Ecto neural progenitor cell (in vitro differentiated cells): ENCODE measurements around the gene RAI1.
A peak's percentile ranks its signal among the peaks of the same experiment; 100 is the strongest.
"Not testable (repeated sequence)": the region's sequence is repeated elsewhere in the genome, so short reads cannot be mapped to it uniquely, and the experiment has no call there.

Source experiments
- DNase-seq: peaks from one replicate; pipeline ENCODE4 v3.0.0-alpha.2; 2018; ENCODE audit warnings: low spot score

The RAI1 gene, protein sequence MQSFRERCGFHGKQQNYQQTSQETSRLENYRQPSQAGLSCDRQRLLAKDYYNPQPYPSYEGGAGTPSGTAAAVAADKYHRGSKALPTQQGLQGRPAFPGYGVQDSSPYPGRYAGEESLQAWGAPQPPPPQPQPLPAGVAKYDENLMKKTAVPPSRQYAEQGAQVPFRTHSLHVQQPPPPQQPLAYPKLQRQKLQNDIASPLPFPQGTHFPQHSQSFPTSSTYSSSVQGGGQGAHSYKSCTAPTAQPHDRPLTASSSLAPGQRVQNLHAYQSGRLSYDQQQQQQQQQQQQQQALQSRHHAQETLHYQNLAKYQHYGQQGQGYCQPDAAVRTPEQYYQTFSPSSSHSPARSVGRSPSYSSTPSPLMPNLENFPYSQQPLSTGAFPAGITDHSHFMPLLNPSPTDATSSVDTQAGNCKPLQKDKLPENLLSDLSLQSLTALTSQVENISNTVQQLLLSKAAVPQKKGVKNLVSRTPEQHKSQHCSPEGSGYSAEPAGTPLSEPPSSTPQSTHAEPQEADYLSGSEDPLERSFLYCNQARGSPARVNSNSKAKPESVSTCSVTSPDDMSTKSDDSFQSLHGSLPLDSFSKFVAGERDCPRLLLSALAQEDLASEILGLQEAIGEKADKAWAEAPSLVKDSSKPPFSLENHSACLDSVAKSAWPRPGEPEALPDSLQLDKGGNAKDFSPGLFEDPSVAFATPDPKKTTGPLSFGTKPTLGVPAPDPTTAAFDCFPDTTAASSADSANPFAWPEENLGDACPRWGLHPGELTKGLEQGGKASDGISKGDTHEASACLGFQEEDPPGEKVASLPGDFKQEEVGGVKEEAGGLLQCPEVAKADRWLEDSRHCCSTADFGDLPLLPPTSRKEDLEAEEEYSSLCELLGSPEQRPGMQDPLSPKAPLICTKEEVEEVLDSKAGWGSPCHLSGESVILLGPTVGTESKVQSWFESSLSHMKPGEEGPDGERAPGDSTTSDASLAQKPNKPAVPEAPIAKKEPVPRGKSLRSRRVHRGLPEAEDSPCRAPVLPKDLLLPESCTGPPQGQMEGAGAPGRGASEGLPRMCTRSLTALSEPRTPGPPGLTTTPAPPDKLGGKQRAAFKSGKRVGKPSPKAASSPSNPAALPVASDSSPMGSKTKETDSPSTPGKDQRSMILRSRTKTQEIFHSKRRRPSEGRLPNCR (N-terminal part only)

DNA sequence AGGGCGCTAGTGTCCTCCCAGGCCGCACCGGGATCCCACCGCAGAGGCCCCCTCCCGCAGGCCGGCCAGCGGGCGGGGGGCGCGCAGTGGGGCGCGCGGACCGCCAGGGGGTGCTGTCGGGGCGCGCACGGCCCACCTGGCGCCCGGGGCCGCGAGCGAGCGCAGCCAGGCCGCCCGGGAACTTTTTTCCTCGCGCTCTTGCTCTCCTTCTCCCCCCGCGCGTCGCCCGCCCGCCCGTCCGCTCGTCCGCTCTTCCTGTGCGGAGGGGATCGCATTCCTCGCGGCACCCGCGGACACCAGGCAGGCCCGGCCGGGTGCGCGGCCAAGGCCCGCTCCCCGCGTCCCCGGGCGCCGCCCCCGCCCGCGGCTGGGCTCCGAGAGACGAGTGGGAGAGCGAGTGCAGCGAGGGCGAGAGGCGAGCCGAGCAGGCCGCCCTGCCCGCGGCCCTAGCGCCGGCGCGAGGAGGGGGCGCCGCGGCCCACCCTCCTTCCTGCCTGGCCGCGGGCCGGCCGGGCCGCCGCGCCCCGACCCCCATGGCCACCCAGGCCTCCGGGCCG, at the start of gene RAI1:
Gene RAI1 (plus strand): TSS at position 272 of the 557 bp plus-strand sequence. CDS start 111,491 bp downstream, outside the sequence.
- peak; percentile 90 for DNase-seq

DNA sequence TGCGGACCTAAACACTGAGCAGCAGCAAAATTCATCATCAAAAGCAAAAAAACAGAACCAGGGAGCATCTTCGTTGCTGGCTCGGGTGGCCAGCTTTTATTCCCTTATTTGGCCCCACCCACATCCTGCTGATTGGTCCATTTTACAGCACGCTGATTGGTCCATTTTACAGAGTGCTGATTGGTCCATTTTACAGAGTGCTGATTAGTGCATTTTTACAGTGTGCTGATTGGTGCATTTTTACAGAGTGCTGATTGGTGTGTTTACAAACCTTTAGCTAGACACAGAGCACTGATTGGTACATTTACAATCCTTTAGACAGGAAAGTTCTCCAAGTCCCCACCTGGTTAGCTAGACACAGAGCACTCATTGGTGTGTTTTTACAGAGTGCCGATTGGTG, 48.6 kb upstream of the RAI1 start:
- DNase-seq = not testable (repeated sequence)

DNA sequence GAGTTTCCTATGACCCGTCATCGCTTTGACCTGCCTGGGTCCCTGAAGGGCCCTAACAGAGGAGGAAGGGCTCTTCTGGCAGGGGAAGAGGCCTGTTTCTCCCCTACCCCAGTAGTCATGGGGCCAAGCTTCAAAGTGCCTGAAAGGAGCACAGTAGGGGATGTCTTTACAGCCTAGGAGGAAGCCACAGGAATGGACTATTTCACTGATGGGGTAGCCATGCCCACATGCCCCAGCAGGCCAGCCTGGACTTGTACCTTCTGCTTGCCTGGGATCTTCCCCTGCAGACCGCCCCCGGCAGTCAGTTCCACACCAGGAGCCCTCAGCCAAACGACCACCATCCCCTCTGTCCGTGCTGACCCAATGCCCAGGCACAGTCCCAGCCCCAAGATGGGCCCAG, 47.9 kb upstream of the RAI1 start:
- no peak for DNase-seq

DNA sequence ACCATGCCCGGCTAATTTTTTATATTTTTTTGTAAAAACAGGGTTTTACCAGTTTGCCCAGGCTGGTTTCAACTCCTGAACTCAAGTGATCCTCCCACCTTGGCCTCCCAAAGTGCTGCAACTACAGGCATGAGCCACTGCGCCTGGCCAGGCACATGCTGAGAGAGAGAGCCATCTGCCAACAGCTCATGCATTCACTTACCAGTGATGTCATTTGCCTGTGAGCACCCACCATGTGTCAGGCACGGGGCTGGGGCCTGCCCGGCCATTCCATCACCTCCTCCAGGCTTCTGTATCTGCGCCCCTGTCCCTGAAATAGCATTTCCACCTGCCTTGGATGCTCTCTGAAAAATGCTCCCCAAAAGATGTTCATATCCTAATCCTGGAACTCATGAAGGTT, 46.1 kb upstream of the RAI1 start:
- DNase-seq = no peak

DNA sequence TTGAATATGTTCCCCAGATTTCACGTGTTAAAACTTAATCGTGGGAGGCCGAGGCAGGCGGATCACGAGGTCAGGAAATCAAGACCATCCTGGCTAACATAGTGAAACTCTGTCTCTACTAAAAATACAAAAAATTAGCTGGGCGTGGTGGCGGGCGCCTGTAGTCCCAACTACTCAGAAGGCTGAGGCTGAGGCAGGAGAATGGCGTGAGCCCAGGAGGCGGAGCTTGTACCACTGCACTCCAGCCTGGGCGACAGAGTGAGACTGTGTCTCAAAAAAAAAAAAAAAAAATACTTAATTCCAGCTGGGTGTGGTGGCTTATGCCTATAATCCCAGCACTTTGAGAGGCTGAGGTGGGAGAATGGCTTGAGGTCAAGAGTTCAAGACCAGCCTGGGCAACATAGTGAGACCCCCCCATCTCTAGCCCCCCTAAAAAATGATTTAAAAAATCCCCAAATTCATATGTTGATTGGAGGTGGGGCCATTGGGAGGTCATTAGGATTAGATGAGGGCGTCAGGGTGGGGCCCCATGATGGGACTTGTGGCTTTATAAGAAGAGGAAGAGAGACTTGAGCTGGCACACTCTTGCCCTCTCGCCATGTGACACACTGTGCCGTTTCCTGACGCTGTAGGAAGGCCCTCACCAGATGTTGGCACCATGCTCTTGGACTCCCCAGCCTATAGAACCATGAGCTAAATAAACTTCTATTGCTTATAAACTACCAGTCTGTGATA, 45.6 kb upstream of the RAI1 start:
- DNase-seq = not testable (repeated sequence)

DNA sequence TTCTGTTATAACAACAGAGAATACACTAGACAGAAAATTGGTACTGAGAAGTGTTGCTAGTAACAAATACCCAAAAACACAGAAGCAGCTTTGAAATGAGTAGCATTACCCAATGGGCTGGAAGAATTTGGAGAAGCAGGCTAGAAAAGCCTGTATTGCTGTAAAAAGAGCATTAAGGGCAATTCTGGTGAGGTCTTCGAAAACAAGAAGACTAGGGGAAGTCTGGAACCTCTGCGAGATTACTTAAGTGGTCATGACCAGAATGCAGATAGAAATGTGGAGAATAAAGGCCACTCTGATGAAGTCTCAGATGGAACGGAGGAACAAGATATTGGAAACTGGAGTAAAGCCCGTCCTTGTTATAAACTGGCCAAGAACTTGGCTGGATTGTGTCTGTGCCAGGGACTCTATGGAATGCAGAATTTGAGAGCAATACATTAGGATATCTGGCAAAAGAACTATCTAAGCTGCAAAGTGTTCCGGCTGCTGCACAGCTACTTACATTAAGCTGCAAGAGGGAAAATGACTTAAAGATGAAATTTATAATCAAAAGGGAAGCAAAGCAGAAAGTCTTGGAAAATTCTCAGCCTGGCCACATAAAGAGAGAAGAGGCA, 44.9 kb upstream of the RAI1 start:
- DNase-seq = no peak

DNA sequence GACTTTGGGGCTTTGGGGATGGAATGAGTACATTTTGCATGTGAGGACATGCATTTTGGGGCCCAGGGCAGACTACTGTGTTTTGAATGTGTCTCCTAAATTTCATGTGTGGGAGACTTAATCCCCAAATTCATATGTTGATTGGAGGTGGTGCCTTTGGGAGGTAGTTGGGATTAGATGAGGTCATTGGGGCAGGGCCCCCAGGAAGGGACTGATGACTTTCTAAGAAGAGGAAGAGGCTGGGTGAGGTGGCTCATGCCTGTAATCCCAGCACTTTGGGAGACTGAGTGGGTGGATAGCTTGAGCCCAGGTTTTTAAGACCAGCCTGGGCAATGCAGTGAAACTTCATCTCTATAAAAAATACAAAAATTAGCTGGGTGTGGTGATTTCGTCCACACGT, 42.8 kb upstream of the RAI1 start:
- no peak for DNase-seq

DNA sequence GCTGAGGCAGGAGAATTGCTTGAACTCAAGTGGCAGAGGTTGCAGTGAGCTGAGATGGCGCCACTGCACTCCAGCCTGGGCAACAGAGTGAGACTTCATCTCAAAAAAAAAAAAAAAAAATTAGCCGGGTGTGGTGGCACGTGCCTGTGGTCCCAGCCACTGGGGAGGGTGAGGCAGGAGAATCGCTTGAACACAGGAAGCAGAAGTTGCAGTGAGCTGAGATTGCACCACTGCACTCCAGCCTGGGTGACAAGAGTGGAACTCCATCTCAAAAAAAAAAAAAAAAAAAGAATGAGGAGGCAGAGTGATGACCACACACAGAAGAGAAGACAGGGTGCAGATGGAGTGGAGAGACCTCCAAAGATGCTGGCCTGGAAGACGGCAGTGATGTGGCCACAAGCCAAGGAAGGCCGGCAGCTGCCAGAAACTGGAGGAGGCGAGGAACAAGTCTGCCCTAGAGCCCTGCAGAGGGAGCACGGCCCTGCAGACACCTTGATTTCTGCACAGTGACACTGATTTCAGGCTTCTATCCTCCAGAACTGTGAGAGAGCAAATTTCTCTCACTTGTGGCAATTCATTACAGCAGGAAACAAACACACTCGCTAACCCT, 41.5 kb upstream of the RAI1 start:
- DNase-seq = not testable (repeated sequence)

DNA sequence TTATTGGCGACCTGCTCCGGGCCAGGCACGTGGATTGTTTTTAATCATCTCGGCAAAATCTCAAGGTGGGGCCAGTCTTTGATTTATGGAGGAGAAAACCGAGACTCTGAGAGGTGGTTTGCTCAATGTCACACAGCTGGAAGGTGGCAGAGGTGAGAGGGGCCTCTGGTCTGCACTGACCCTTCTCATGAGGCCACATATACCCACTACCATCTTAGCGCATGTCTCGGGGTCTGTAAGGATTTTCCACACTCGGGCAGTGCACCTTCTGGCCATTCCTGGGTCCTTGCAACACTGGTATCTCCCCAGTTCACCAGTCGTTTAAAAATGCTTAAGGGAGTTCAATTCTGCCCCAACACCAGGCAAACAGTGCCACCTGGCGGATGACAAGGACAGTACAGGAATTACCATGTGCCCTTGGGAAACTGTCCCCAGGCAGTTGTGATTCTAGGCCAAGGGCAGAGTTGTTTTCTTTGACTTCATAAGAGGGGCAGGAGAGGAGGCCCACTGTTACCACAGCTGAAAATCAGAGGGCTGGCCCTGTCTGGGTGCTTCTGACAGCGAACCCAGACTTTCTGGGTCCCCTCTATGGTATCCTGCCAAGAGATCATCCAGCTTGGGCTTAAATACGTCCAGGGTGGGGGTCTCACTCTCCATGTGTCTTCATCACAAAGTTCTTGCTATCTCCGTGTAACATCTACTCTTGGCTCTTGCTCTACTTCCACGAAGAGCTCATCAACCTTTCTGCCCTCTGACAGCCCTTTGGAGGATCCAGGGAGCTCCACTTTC, 39.4 kb upstream of the RAI1 start:
- peak; percentile 88 for DNase-seq

DNA sequence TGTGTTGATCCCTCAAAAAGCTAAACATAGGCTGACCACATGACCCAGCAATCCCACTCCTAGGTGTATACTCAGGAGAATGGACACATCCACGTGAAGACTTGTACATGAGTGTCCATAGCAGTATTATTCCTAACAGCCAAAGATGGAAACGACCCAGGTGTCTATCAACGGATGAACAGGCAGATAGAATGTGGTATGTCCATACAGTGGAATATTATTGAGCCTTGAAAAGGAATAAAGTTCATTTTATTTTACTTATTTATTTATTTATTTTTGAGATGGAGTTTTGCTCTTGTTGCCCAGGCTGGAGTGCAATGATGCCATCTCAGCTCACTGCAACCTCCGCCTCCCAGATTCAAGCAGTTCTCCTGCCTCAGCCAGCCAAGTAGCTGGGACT, 36.1 kb upstream of the RAI1 start:
- DNase-seq = not testable (repeated sequence)

DNA sequence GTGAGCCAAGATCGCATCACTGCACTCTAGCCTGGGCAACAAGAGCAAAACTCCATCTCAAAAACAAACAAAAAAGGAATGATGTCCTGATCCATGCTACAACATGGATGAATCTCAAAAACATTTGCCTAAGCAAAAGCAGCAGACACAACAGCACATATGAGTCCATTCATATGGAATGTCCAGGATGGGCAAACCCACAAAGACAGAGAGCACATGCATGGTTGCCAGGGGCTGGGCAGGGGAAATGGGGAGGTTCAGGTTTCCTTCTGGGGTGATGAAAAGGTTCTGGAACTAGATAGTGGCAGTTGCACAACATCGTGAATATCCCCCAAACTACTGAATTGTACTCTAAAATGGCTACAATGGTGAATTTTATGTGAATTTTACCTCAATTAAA, 35.3 kb upstream of the RAI1 start:
- DNase-seq = no peak

DNA sequence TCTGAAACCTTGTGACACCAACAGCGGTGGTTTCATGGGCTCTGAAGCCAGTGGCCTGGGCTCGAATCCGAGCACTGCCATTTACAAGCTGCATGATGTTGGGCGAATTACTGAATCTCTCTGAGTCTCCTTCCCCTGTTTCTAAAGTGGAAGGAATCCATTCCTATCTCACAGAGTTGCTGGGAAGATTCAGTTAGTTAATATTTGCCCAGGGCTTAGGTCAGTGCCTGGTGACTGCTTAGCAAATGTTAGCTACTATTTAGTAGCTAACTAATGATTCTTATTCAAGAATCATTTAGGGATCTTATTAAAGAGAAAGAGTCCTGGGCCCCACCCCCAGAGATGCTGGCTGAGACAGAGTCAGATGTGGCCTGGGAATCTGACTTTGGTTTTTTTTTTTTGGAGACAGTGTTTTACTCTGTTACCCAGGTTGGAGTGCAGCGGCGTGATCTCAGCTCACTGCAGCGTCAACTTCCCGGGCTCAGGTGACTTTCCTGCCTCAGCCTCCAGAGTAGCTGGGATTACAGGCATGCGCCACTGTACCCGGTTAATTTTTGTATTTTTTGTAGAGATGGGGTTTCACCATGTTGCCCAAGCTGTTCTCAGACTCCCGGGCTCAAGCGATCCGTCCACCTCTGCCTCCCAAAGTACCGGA, 33.6 kb upstream of the RAI1 start:
- no peak for DNase-seq

DNA sequence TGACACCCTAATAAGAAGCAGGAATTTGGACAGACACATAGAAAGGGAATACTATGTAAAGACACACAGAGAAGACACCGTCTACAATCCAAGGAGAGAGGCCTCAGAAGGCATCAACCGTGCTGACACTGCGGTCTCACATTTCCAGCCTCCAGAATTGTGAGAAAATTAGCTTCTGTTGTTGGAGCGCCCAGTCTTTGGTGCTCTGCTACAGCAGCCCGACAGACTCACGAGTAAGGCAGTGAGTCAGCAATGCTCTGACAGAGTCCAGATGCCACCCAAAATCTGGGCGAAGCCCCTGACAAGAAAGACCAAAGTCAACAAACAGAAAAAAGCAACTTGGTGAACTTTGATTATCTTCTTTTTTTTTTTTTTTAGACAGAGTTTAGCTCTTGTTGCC, 32.5 kb upstream of the RAI1 start:
- no peak for DNase-seq

DNA sequence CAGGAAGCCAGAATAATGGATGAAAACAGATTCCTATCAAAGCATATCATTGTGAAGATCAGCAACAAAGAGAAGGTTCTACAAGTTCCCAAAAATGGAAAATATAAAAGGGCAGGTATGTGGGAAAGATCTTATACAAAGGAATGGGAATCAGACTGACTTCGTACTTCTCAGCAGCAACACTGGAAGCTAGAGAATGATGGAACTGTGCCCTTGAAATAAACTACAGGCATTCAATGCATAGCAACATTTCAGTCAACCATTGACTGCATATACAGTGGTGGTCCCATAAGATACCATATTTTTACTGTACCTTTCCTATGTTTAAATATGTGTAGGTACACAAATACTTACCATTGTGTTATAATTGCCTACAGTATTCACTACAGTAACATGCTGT, 30.3 kb upstream of the RAI1 start:
- no peak for DNase-seq

DNA sequence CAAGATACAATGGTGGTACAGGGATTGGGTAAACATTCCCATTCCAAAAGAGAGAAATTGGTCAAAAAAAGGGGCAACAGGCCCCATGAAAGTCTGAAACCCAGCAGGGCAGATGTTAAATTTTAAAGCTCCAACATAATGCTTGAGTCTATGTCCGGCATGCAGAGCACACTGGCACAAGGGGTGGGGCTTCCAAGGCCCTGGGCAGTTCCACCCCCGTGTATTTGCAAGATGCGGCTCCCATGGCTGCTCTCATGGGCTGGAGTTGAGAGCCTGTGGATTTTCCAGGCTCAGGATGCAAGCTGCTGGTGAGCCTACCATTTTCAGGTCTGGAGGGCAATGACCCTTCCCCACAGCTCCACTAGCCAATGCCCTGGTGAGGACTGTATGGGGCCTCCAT, 27.9 kb upstream of the RAI1 start:
- DNase-seq = no peak

DNA sequence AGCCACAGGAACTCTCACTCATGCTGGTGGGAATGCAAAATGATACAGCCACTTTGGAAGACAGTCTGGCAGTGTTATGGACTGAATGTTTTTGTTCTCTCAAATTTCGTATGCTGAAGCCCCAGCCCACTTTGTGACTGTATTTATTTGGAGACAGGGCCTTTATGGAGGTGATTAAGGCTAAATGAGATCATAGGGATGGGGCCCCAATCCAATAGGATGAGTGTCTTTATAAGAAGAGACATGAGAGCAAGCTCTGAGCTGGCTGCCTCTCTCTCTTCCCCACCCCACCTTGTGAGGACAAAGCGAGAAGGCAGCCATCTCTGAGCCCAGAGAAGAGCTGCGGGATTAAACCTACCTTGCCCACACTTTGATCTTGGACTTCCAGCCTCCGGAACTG, 21.9 kb upstream of the RAI1 start:
- no peak for DNase-seq

DNA sequence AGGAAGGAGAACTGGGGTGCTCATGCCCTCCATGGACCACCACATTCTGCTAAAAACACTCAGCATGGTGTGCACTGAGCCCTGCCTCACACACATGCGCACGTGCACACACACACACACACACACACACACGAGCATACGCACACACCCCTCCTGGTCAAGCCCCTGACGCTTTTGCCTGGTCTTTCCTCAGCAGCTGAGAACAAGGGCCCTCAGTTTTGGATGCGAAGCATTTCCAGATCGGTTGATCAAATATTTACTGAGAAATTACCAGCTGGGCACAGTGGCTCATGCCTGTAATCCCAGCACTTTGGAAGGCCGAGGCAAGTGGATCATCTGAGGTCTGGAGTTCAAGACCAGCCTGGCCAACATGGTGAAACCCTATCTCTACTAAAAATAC, 20.1 kb upstream of the RAI1 start:
- no peak for DNase-seq

DNA sequence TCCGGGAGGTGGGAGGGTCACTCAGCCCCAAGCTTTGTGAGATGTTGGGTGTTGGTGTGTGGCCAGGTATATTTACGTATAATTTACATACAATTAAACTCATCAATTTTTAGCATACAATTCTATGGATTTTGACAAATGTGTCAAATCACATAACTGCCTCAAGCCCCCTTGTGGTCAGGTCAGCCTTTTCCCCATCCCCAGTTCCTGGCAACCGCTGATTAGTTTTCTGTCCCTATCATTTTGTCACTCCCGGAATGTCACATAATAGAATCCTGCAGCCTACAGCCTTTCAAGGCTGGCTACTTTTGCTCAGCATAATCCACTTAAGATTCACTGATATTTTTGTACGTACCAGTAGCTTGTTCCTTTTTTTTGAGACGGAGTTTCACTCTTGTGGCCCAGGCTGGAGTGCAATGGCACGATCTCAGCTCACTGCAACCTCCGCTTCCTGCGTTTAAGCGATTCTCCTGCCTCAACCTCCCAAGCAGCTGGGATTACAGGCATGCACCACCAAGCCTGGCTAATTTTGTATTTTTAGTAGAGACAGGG, 19.3 kb upstream of the RAI1 start:
- no peak for DNase-seq
